Neural cell (in vitro differentiated cells): Measurements from ENCODE around the gene PMPCA.

ENCODE experiments used
- EP300 ChIP-seq: fragments of 450-650 bp; conservative IDR thresholded peaks from 2 replicates; pipeline ENCODE4 v1.6.1; 2014; ENCODE audit warnings: antibody characterized with exemption, mild to moderate bottlenecking, moderate library complexity; ENCODE audit not compliant: poor library complexity, severe bottlenecking
- EZH2 ChIP-seq: fragments of 200-600, 300-800 bp; shearing (Covaris generic), sonication (generic); IDR thresholded peaks from 2 replicates; pipeline ENCODE4 v1.6.1; 2014; ENCODE audit warnings: antibody characterized with exemption, low read length, borderline replicate concordance, mild to moderate bottlenecking; ENCODE audit not compliant: insufficient read depth, poor library complexity, severe bottlenecking
- POLR2AphosphoS5 ChIP-seq: IDR thresholded peaks from 2 replicates; pipeline ENCODE4 v1.6.1; 2012
- TF ChIP-seq, protein P1 (sequence below): fragments of 450-650 bp; IDR thresholded peaks from 2 replicates; pipeline ENCODE4 v1.5.1; 2014; ENCODE audit warnings: antibody characterized with exemption, mild to moderate bottlenecking, moderate library complexity; ENCODE audit not compliant: poor library complexity, severe bottlenecking

DNA sequence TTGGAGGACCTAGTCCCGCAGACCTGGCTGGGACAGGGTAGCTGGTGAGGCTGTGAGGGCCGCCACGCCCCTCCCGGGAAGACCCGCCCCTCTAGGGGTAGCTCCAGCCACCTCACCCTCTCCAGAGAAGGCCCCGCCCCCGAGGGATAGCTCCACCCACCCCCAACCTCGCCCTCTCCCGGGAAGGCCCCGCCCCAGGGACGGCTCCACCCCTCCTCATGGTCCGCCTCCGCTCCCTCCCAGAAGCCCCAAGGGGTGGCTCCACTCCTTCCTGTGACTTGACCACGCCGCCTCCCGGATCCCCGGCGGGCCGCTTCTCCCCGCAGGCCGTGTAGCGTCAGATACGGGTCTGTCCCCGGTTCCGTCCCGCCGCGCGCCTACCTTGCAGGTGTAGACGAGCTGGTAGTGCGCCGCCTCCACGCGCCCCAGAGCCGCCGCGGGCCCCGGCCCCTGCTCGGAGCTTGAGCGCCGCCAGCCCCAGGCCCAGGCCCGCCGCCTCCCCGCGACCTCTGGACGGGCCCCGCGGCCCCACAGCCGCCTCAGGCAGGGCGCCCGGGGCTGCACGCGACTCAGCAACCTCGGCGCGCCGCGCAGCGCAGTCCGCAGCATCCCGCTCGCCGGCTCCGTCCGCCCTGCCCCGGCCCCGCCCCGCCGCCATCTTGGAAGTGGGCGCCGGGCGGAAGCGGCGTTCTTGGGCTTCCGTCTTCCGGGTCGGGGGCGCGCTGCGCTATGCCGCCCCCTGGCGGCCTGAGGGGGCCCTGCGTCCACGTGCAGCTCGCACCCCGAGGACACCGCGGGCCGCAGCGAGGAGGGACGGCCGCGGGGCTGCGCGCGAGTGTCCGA, 47.1 kb upstream of the PMPCA start, which contains the start of gene DNLZ:
- TF ChIP-seq POLR2AphosphoS5 (peak; percentile 75), EP300 (peak; percentile 68), EZH2 (no peak)
- TF ChIP-seq, protein P1, sequence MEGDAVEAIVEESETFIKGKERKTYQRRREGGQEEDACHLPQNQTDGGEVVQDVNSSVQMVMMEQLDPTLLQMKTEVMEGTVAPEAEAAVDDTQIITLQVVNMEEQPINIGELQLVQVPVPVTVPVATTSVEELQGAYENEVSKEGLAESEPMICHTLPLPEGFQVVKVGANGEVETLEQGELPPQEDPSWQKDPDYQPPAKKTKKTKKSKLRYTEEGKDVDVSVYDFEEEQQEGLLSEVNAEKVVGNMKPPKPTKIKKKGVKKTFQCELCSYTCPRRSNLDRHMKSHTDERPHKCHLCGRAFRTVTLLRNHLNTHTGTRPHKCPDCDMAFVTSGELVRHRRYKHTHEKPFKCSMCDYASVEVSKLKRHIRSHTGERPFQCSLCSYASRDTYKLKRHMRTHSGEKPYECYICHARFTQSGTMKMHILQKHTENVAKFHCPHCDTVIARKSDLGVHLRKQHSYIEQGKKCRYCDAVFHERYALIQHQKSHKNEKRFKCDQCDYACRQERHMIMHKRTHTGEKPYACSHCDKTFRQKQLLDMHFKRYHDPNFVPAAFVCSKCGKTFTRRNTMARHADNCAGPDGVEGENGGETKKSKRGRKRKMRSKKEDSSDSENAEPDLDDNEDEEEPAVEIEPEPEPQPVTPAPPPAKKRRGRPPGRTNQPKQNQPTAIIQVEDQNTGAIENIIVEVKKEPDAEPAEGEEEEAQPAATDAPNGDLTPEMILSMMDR, result peak; percentile 99
